ENCODE data around the gene OPCML.

Gene OPCML

DNA sequence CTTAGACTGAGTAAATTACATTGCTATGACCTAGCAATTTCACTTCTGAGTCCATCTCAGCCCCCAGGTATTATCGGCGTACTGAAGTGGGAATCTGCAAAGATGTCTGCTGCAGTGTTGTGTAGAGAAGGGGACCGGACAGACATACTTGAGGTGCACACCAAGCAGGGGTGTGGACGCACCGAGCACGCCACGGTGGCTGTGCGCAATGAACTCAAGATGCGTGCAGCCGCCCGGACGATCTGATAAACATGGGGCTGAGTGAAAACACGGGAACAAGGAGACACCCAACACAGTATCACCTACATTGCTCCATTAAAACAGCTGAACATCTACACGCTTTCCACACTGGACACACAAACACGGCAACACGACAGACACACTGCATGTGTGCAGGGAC is 454.3 kb downstream of the OPCML start:
- Mint-ChIP-seq H3K27ac (no peak overlapping the region), H3K4me3 (no peak overlapping the region), H3K27me3 (ENCODE audit: low read depth) (peaks cover 81% of the 10 kb centered on the region), H3K36me3 (ENCODE audit: low read depth) (no peaks in the 10 kb centered on the region), H3K4me1 (no peaks in the 10 kb centered on the region), H3K9me3 (no peaks in the 10 kb centered on the region)
- TF ChIP-seq, protein P1, sequence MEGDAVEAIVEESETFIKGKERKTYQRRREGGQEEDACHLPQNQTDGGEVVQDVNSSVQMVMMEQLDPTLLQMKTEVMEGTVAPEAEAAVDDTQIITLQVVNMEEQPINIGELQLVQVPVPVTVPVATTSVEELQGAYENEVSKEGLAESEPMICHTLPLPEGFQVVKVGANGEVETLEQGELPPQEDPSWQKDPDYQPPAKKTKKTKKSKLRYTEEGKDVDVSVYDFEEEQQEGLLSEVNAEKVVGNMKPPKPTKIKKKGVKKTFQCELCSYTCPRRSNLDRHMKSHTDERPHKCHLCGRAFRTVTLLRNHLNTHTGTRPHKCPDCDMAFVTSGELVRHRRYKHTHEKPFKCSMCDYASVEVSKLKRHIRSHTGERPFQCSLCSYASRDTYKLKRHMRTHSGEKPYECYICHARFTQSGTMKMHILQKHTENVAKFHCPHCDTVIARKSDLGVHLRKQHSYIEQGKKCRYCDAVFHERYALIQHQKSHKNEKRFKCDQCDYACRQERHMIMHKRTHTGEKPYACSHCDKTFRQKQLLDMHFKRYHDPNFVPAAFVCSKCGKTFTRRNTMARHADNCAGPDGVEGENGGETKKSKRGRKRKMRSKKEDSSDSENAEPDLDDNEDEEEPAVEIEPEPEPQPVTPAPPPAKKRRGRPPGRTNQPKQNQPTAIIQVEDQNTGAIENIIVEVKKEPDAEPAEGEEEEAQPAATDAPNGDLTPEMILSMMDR (IDR thresholded peaks at IDR 0.05; ENCODE audit: unreplicated experiment in 3 of 3), result no peak

DNA sequence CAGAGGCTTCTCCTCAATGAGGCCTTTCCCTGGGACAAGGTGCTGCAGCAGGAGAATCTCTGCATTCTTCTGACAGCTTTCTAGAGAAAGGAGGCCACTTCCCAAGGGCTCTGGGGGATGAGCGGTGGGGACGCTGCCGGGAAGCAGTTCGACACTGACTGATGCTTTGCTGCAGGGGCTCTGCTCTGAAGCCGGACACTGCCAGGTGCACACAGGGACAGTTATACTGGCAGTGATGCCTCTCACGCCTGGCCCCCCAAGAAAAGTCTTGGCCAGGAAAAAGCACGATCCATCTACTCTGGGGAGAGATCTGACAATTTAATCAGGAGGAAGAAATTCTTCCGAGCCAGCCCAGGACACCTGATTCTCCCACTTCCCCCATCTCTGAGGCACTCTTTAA is 456.9 kb downstream of the OPCML start:
- H3K36me3 Mint-ChIP-seq (ENCODE audit: low read depth), result no peaks in the 10 kb centered on the region
- H3K4me3 Mint-ChIP-seq, result no peak overlapping the region
- H3K27ac Mint-ChIP-seq, result no peak overlapping the region
- TF ChIP-seq, protein P1 (IDR thresholded peaks at IDR 0.05; ENCODE audit: unreplicated experiment in 3 of 3), result no peak
- peaks cover 90% of the 10 kb centered on the region for H3K27me3 Mint-ChIP-seq (ENCODE audit: low read depth)
- H3K9me3 Mint-ChIP-seq, result no peaks in the 10 kb centered on the region
- H3K4me1 Mint-ChIP-seq, result no peaks in the 10 kb centered on the region

DNA sequence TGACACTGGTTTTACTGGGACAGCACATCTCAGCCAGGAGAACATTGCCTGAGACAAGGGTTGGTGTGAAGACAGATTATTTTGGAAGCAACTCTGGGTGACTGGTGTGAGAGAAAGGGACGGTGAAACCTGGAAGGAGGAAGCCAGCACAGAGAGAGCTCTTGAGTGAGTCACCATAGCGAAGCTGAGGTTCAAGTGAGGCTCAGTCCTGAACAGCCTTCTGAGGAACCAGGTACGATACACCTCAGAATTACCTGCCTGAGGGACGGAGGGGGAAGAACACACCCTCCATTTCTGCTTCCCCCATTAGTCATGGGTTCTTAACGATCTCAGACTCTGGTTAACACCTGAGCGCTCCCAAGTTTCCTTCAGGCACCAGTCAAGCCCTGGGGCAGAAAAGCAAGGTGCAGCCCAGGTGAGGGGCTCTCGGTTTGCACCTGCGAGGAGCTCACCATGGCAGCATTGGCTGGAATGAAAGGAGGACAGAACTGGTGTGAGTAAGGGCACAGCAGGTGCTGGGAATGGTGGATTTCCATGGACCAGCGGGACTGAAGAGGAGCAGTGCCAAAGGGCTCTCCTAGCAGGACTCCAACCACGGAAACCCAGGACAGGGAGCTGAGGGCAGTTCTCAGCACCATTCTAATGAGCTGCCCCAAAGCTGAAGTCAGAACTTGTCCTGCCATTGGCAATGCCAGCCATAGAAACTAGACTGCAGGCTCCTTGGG is 459.3 kb downstream of the OPCML start:
- Mint-ChIP-seq H3K9me3 (no peaks in the 10 kb centered on the region), H3K4me3 (no peak overlapping the region), H3K27ac (no peak overlapping the region), H3K27me3 (ENCODE audit: low read depth) (peaks cover 68% of the 10 kb centered on the region), H3K36me3 (ENCODE audit: low read depth) (no peaks in the 10 kb centered on the region), H3K4me1 (no peaks in the 10 kb centered on the region)
- TF ChIP-seq, protein P1 (IDR thresholded peaks at IDR 0.05; ENCODE audit: unreplicated experiment in 3 of 3), result no peak

DNA sequence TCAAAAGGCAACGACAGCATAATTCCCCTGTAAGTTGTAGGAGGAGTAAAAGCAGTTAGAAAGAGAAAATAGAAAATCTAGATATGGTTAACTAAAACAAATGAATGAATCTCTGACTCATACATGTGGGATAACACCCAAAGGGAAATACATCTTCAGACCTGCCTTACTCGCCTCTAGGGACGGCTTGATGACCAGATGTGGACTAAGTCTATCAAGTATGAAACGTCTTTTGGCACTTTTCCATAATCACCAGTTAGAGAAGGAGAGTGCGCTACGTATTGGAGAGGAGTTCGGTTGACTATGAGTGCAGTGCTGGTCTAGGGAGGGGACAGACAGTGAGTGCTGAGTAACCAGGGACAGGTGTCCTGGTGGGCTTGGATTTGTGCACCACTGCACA is 459.9 kb downstream of the OPCML start:
- H3K36me3 Mint-ChIP-seq (ENCODE audit: low read depth), result no peaks in the 10 kb centered on the region
- TF ChIP-seq, protein P1 (IDR thresholded peaks at IDR 0.05; ENCODE audit: unreplicated experiment in 3 of 3), result no peak
- peaks cover 61% of the 10 kb centered on the region for H3K27me3 Mint-ChIP-seq (ENCODE audit: low read depth)
- H3K4me1 Mint-ChIP-seq, result no peaks in the 10 kb centered on the region
- no peak overlapping the region for H3K27ac Mint-ChIP-seq
- H3K4me3 Mint-ChIP-seq, result no peak overlapping the region
- H3K9me3 Mint-ChIP-seq, result no peaks in the 10 kb centered on the region

DNA sequence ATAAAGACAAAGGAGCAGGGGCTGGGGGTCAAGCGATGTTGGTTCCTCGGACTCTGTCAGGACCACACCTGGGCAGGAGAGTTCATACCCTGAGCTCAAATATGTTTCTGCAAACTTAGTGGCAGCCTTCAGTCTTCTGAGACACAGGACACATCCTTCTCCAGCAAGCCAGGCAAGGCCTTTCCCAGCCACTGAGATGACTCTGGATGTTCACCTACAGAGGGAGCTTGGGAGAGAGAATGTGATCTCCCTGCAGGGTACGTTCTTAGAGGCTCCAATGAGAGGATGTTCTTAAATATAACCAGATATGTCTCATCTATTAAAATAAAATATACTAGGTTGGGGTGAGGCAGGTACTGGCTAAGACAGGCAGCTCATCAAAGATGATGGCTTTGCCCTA is 461.5 kb downstream of the OPCML start:
- Mint-ChIP-seq H3K27me3 (ENCODE audit: low read depth) (peaks cover 54% of the 10 kb centered on the region), H3K36me3 (ENCODE audit: low read depth) (no peaks in the 10 kb centered on the region), H3K4me3 (no peak overlapping the region), H3K9me3 (no peaks in the 10 kb centered on the region), H3K27ac (no peak overlapping the region), H3K4me1 (no peaks in the 10 kb centered on the region)
- TF ChIP-seq, protein P1 (IDR thresholded peaks at IDR 0.05; ENCODE audit: unreplicated experiment in 3 of 3), result no peak
